Heart left ventricle (tissue), 16 donors: ENCODE measurements around the gene GCNT4. TPM values are rescaled to one million over a fixed set of nuclear protein-coding genes. Genes with fewer than 3 reads are reported as not detected.

ENCODE experiments used
- ATAC-seq, 4 donors: fragments of 200-7000 bp; cut with Tn5 transposase; one replicate each; pipeline ENCODE4 v1.9.1; 2020 to 2022; ENCODE audit warnings: moderate library complexity in 4 of 4, mild to moderate bottlenecking in 3 of 4, moderate number of reproducible peaks in 1 of 4
- DNase-seq, 5 donors: peaks; one replicate each; pipeline ENCODE4 v3.0.0-alpha.2; 2020
- H3K27ac ChIP-seq, 12 donors: fragments of 200-600 bp; sonication (generic) in 4 of 12; one replicate each; pipeline versions ENCODE4 v1.5.0 to v1.8.0; 2016 to 2022; ENCODE audit warnings: mild to moderate bottlenecking in 2 of 12
- H3K27me3 ChIP-seq, 9 donors: fragments of 200-600 bp; sonication (generic) in 2 of 9; one replicate each; pipeline versions ENCODE4 v1.5.1 to v1.8.0; 2016 to 2022; ENCODE audit warnings: mild to moderate bottlenecking in 3 of 9
- H3K36me3 ChIP-seq, 9 donors: fragments of 200-600 bp; sonication (generic) in 2 of 9; one replicate each; pipeline versions ENCODE4 v1.5.0 to v1.8.0; 2018 to 2022; ENCODE audit warnings: mild to moderate bottlenecking in 2 of 9
- H3K4me1 ChIP-seq, 12 donors: fragments of 200-600 bp; sonication (generic) in 4 of 12; one replicate each; pipeline versions ENCODE4 v1.5.0 to v1.8.0; 2016 to 2022; ENCODE audit warnings: mild to moderate bottlenecking in 3 of 12
- H3K4me3 ChIP-seq, 12 donors: fragments of 200-600 bp; sonication (generic) in 4 of 12; one replicate each; pipeline versions ENCODE4 v1.5.0 to v1.8.0; 2017 to 2022; ENCODE audit warnings: mild to moderate bottlenecking in 9 of 12, moderate library complexity in 4 of 12
- H3K9me3 ChIP-seq, 12 donors: fragments of 200-600 bp; sonication (generic) in 4 of 12; one replicate each; pipeline versions ENCODE4 v1.5.0 to v1.8.0; 2016 to 2022; ENCODE audit warnings: mild to moderate bottlenecking in 1 of 12
- CTCF ChIP-seq, 12 donors: fragments of 200-600 bp; sonication (generic) in 4 of 12; IDR thresholded peaks; one replicate each; pipeline versions ENCODE4 v1.5.0 to v1.8.0; 2018 to 2022; ENCODE audit warnings: antibody characterized with exemption in 12 of 12, mild to moderate bottlenecking in 5 of 12
- POLR2A ChIP-seq, 2 donors: fragments of 450-650 bp; IDR thresholded peaks; one replicate each; pipeline ENCODE4 v1.6.1; 2017; ENCODE audit warnings: antibody characterized with exemption in 2 of 2, mild to moderate bottlenecking in 2 of 2, moderate library complexity in 2 of 2
- WGBS, 4 donors: extraction: QIAGEN DNeasy Blood & Tissue Kit in 2 of 4; methylation state at CpG; one replicate each; pipeline versions ENCODE4 v1.1.5 to v1.1.7; 2013 to 2018; 5-methylcytosine and 5-hydroxymethylcytosine counted together
- intact Hi-C, 10 donors: fragments of 100-400 bp; cut with DNase I; formaldehyde crosslinking; loops; one replicate each; pipeline versions ENCODE4 v1.11.1 to v1.14.2; 2022
- polyA plus RNA-seq, 2 donors: library from polyadenylated mRNA; stranded (reverse); fragments of 200-250 nt; gene quantifications; one replicate each; pipeline ENCODE4 v1.2.3, GENCODE V29; 2013
- total RNA-seq, 9 donors: library from RNA; depleted of rRNA in 2 of 9; stranded (reverse); fragments of >200 nt in 2 of 9; fragmentation: NEBNext Ultra II Directional in 3 of 9; extraction: Animal tissue kit (Norgen Biotek cat#: 25700) in 3 of 9; gene quantifications; one replicate each; pipeline versions ENCODE4 v1.1.0 to v1.2.4, GENCODE V29; 2016 to 2023
- donor health status: ischemic (EF 13 %, LVEDD 7.1; RV severe dilation, severe dysfunction).
- donor health status: healthy with polysubstance abuse.
- donor health status: DM: no; HTN: yes; CAD: no.
- donor health status: DM: no; HTN: no; CAD: no.
- donor health status: ischemic (EF 25% LVEDD 6.9; RV normal size, moderate dysfunction).
- donor health status: ischemic (EF 25% LVEDD 5.7; RV mildly dilated, moderate dysfunction).
- donor health status: healthy.
- donor health status: DM: yes; HTN: yes; CAD: no.
- donor health status: ischemic (EF 35%, LVEDD 5.7; RV mildly dilated, moderate dysfunction).
- donor health status: nonischemic (EF 11% LVEDD 7.7; RV severe dilation, severe dysfunction).
- donor health status: DM: yes; HTN: yes; CAD: no.
- donor health status: PGD.
- donor health status: ischemic (EF 29% LVEDD 5.4; RV normal size, mild dysfunction).
- donor health status: nonischemic (EF 23%, LVEDD 6.1; RV moderate dilation, normal function).

Gene GCNT4
- total and polyA plus RNA-seq, 11 donors: 0.07 to 0.60 (median 0.37) TPM

- Histone ChIP-seq H3K4me1 (peaks cover 0 to 28% (median 14%) of the 10 kb centered on the region in 12 donors), H3K27me3 (peaks cover 0 to 21% (median 0%) of the 10 kb centered on the region in 9 donors), H3K9me3 (no peaks in the 10 kb centered on the region), H3K4me3 (peak overlapping the region; percentile 62 to 96 (median 86)), H3K27ac (peak overlapping the region in 11 of 12 donors; percentile 75 to 89 (median 85)), H3K36me3 (no peaks in the 10 kb centered on the region)
- DNase-seq (peak in 4 of 5 donors; percentile 15 to 40 (median 29)), ATAC-seq (peak; percentile 17 to 44 (median 36))
- intact Hi-C loops: loop anchor here in 8 of 10 donors (5.0 to 10.0 kb wide), 8 partner anchors 180 to 1203 kb away; partner anchors contain the start of genes ANKRD31 (in 6 of the 8), HMGCR (in 2 of the 8) and HEXB (in 1 of the 8)
- 19 to 26% (median 23%) methylated on average over 22 to 28 of the region's 28 CpGs for WGBS, 4 donors
- no peak for TF ChIP-seq POLR2A (IDR thresholded peaks at IDR 0.05)
- TF ChIP-seq CTCF (IDR thresholded peaks at IDR 0.05): no peak
Observed at GRCh38 chr5:75054134-75054930, 2.0 kb upstream of the GCNT4 start.

GRCh38 chr5:75053304-75054133, 1.2 kb upstream of the GCNT4 start:
- Histone ChIP-seq H3K36me3 (no peaks in the 10 kb centered on the region), H3K9me3 (no peaks in the 10 kb centered on the region), H3K4me3 (peak overlapping the region; percentile 62 to 96 (median 86)), H3K27ac (peak overlapping the region; percentile 75 to 89 (median 84)), H3K4me1 (peaks cover 0 to 30% (median 14%) of the 10 kb centered on the region in 12 donors), H3K27me3 (peaks cover 0 to 21% (median 0%) of the 10 kb centered on the region in 9 donors)
- TF ChIP-seq CTCF (IDR thresholded peaks at IDR 0.05): peak in 3 of 12 donors; percentile 10 to 25 (median 19)
- no peak for TF ChIP-seq POLR2A (IDR thresholded peaks at IDR 0.05)
- ATAC-seq: peak; percentile 29 to 78 (median 72)
- peak; percentile 40 to 75 (median 51) for DNase-seq
- intact Hi-C loops: loop anchor here in 8 of 10 donors (5.0 to 10.0 kb wide), 8 partner anchors 181 to 1204 kb away; partner anchors contain the start of genes ANKRD31 (in 6 of the 8), HMGCR (in 2 of the 8) and HEXB (in 1 of the 8)
- WGBS, 4 donors: 0 to 1% (median 1%) methylated on average over 42 to 95 of the region's 95 CpGs

- H3K27me3 ChIP-seq: peaks cover 0 to 21% (median 0%) of the 10 kb centered on the region in 9 donors
- TF ChIP-seq CTCF (IDR thresholded peaks at IDR 0.05): no peak
- no peak for TF ChIP-seq POLR2A (IDR thresholded peaks at IDR 0.05)
- intact Hi-C loops: loop anchor here in 8 of 10 donors (5.0 to 10.0 kb wide), 8 partner anchors 182 to 1204 kb away; partner anchors contain the start of genes ANKRD31 (in 6 of the 8), HMGCR (in 2 of the 8) and HEXB (in 1 of the 8)
- peak overlapping the region; percentile 75 to 89 (median 84) for H3K27ac ChIP-seq
- ATAC-seq: peak in 1 of 4 donors; percentile 47
- H3K4me3 ChIP-seq: peak overlapping the region; percentile 62 to 96 (median 86)
- H3K9me3 ChIP-seq: no peaks in the 10 kb centered on the region
- no peaks in the 10 kb centered on the region for H3K36me3 ChIP-seq
- peaks cover 0 to 31% (median 14%) of the 10 kb centered on the region in 12 donors for H3K4me1 ChIP-seq
- DNase-seq: no peak
- 0 to 1% (median 0%) methylated on average over 13 to 40 of the region's 40 CpGs; no CpG with 5 or more reads in 1 of the 4 donors for WGBS, 4 donors
Observed at GRCh38 chr5:75053054-75053303, 621 bp upstream of the GCNT4 start.
